Keratinocyte (primary cell): Measurements from ENCODE around the gene PRRT2.

Experiments
- EZH2 ChIP-seq: IDR thresholded peaks from one replicate; pipeline ENCODE4 v1.6.1; 2012; ENCODE audit warnings: inconsistent platforms, mild to moderate bottlenecking, low read length, moderate library complexity
- TF ChIP-seq, protein P1 (sequence below), 3 experiments: IDR thresholded peaks in 1 of 3; conservative IDR thresholded peaks in 1 of 3; optimal IDR thresholded peaks in 1 of 3; 2 replicates in 2 of 3; 3 replicates in 1 of 3; pipeline versions ENCODE3 to v1.5.1; 2011; ENCODE audit warnings: low read length in 3 of 3, mild to moderate bottlenecking in 3 of 3, moderate library complexity in 2 of 3, control low read depth in 1 of 3, inconsistent platforms in 1 of 3; ENCODE audit not compliant: insufficient read depth in 2 of 3; ENCODE audit errors: extremely low read depth in 1 of 3

DNA sequence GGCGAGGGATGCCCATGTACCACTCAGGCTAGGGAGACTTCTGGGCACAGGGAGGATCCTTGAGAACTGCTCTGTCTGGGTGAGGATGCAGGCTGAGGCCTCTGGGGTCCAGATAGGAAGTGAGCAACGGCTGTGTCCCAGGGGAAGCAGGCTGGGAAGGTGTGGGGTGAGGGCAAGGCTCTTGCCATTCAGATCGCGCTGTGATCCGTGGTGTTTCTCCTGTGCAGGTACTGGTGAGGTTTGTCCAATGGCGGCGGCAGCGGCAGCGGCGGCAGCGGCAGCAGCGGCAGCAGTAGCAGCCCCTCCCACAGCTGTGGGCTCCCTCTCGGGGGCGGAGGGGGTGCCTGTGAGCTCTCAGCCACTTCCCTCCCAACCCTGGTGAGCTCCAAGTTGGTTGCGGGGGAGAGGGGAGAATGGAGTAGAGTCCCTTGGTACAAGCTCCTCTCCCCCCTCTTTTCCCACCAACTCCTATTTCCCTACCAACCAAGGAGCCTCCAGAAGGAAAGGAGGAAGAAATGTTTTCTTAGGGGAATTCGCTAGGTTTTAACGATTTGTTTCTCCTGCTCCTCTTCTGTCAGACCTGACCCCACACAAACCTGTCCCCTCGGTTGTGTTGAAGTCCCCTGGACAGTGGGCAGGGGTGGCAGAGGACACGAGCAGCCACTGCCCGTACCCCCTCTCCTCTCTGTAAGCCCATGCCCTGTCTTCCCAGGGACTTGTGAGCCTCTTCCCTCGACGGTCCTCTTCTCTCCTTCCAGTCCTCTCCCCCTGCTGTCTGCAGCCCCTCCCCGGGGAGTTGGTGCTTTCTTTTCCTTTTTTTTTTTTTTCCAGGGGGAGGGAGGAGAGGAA lies 1.9 kb upstream of the PRRT2 start:
- TF ChIP-seq, protein P1, sequence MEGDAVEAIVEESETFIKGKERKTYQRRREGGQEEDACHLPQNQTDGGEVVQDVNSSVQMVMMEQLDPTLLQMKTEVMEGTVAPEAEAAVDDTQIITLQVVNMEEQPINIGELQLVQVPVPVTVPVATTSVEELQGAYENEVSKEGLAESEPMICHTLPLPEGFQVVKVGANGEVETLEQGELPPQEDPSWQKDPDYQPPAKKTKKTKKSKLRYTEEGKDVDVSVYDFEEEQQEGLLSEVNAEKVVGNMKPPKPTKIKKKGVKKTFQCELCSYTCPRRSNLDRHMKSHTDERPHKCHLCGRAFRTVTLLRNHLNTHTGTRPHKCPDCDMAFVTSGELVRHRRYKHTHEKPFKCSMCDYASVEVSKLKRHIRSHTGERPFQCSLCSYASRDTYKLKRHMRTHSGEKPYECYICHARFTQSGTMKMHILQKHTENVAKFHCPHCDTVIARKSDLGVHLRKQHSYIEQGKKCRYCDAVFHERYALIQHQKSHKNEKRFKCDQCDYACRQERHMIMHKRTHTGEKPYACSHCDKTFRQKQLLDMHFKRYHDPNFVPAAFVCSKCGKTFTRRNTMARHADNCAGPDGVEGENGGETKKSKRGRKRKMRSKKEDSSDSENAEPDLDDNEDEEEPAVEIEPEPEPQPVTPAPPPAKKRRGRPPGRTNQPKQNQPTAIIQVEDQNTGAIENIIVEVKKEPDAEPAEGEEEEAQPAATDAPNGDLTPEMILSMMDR (optimal IDR thresholded peaks at IDR 0.05 in 1 of 3, IDR thresholded peaks at IDR 0.05 in 1 of 3, conservative IDR thresholded peaks at IDR 0.05 in 1 of 3; ENCODE audit: extremely low read depth in 1 of 3, insufficient read depth in 2 of 3, low read length in 3 of 3) = no peak
- TF ChIP-seq EZH2 = no peak
